Amniotic epithelial cell (primary cell): ENCODE results near the gene TIPRL.
A peak's percentile ranks its signal among the peaks of the same experiment; 100 is the strongest.

Experiments used
- DNase-seq: peaks from one replicate; pipeline ENCODE4 v3.0.0-alpha.2; 2010; ENCODE audit warnings: low read depth

The TIPRL gene

GRCh38 chr1:168213349-168213748 lies 34.6 kb downstream of the TIPRL start:
- no peak for DNase-seq

- no peak for DNase-seq
Measured at GRCh38 chr1:168216171-168216570, 37.4 kb downstream of the TIPRL start.

DNA sequence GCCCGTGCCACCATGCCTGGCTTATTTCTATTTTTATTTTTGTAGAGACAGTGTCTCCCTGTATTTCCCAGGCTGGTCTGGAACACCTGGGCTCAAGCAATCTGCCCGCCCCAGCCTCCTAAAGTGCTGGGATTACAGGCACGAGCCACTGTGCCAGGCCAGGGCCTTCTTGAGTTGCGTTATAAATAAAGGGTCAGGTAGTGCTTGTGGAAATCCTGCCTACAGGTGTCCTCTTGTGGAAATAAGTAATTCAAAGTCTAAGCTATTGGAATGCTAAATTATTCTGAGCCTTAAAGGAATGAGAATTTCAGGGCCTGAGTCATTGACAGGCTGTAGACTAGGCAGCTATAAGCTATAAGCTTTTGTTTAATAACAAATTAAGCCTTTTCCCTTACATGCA lies 38.9 kb downstream of the TIPRL start:
- no peak for DNase-seq

DNA sequence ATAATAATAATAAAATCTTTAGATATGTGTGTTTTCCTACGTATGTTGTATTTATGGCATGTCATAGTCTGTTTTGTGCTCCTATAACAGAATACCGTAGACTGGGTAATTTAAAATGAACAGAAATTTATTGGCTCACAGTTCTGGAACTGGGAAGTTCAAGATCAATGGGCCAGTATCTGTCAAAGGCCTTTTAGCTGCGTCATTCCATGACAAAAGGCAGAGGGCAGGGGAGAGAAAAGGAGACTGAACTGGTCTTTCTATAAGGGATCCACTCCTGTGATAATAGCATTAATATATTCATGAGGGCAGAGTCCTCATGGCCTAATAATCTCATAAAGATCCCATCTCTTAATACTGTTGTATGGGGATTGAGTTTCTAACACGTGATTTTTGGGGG lies 39.9 kb downstream of the TIPRL start:
- DNase-seq = no peak

GRCh38 chr1:168220470-168220871 lies 41.7 kb downstream of the TIPRL start:
- DNase-seq = no peak

DNA sequence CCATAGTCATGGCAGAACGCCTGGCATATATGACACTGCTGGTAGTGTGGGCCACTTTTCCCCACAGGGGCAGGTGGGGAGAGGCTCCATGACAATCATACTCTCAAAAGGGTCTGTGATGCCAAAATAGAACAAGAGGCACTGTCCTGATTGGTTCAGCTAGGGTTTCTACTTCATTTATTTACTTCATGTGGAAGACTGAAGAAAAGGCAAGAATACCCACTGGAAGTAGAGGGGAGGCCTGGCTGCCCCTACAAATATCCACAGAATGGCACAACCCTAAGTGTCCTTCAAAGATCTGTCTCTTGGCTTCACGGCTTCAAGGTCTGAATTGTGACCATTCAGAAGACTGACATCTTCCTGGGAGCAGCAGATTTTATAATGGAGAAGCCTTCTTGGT lies 42.5 kb downstream of the TIPRL start:
- DNase-seq = no peak

- DNase-seq = no peak
Measured at GRCh38 chr1:168223261-168223660, 44.5 kb downstream of the TIPRL start.

DNA sequence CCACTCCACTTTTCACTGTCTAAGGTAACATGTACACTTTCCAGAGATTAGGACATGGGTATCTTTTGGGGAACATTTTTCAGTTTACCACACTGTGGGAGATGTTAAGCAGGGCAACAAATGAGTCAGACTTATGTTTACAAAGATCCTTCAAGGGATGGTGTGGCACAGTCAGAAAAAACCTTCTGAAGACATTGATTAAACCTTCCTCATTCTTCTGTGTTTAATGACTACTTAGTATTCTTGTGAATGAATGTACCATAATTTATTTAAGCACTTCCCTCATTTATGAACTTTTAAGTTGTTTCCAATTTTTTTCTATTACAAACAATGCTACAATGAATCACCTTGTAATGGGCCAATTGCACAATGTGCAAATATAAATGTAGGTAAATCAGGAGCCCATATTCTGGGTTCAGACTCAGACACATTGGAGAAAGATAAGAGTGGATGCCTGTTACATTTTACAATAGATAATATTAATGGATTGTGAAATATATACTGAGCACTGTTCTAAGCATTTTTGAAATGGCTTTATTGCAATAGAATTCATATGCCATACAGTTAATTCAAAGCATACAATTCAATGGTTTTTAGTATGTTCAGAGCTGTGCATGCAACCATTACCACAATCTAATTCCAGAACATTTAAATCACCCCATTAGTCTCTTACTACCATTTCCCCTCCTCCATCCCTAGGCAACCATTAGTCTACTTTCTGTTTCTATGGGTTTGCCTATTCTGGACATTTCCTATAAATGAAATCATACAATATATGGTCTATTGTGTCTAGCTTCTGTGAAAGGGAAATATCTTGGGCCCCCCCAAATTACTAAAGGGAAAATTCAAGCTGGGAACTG lies 45.1 kb downstream of the TIPRL start:
- peak; percentile 71 for DNase-seq

DNA sequence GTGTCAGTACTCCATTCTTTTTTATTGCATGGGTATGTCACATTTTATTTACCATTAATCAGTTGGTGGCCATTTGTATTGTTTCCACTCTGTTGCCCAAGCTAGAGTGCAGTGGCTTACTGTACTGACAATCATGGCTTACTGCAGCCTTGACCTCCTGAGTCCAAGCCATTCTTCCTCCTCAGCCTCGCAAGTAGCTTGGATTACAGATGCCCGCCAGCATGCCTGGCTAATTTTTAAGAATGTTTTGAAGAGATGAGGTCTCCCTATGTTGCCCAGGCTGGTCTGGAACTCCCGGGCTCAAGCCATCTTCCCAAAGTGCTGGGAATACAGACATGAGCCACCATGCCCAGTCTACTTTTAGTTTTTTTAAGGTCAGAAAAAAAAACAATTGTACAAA lies 46.2 kb downstream of the TIPRL start:
- no peak for DNase-seq

DNA sequence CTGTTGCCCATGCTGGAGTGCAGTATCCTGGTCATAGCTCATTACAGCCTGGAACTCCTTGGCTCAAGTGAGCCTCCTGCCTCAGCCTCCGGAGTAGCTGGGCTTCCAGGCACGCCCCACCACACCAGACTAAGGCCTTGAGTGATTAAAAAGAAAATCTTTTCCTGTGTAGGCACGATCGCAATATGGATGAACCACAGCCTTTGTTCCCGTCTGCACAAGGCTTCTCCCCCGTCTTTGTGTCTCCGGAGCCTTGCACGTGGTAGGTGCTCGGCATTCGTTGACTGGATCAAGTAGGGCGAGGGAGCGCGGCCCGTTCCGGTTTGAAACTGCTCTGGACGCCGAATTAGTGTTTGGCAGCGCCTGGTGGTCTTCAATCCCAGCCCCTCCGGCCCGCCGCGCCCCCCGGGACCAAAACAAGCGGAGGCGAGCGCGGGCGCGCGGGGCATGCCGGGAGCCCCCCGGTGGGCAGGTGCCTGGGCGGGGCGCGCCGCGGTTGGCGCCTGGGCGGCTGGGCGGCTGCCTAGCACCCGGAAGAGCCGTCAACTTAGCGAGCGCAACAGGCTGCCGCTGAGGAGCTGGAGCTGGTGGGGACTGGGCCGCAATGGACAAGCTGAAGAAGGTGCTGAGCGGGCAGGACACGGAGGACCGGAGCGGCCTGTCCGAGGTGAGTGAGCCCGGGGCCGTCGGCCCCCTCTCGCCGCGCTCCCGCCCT lies 46.9 kb downstream of the TIPRL start, which contains the start of gene SFT2D2:
SFT2D2 (plus strand) TSS at position 529 of the 715 bp plus-strand sequence; CDS start at position 605, 76 bp downstream.
- DNase-seq = peak; percentile 65

GRCh38 chr1:168227620-168228019 lies 48.9 kb downstream of the TIPRL start:
- DNase-seq = peak; percentile 61

GRCh38 chr1:168229893-168230292 lies 51.1 kb downstream of the TIPRL start:
- DNase-seq = no peak

DNA sequence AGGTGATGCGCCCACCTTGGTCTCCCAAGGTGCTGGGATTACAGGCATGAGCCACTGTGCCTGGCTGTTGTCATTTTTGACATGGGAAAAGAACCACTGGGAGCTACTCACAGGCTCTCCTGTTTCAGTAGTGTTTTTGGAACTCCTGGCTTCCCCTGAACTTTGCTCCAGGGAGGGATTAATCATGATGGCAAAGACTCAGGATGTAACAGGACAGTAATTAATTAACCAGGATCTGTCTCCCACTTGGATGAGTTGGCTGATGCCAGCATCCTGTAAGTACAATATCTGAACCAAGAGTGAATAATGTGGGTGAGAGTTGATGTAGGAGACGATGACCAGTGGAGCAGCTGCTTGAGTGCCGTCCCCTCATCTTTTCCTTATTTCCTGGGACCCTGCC lies 51.9 kb downstream of the TIPRL start:
- DNase-seq = no peak

GRCh38 chr1:168234846-168235547 lies 56.2 kb downstream of the TIPRL start:
- peak; percentile 58 for DNase-seq

DNA sequence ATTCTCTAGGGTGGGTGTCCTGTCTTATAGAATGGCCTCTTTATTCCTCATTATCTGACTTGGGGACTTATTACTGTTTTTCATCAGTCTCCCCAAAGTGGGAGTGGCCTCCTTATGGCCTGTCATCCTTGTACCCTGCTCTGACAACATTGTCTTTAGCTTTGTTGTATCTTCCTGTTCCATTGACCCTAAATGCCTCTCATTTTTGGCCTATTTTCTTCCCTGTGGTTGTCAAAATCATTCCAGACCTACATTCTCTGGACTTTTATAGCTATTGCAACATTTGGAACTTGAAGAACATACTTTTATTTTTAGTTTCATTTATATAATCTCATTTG lies 56.8 kb downstream of the TIPRL start:
- peak; percentile 46 for DNase-seq

DNA sequence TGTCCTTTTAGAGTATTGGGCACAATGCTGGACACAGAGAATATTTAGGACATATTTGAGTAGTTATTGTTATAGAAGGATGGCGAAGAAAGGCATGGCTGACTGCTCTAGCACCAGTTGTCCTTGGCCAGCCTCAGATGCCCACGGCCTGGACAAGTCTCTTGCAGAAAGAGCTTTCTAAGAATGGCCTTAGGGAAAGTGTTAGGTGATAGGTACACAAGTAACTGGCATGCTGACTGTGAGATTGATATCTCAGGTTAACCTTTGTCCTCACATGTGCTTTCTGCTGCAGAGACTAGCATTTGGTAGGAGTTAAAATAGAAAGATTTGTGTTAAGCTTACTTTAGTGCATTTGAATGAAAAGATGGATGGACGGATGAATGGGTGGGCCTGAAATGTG lies 57.2 kb downstream of the TIPRL start:
- DNase-seq = no peak

DNA sequence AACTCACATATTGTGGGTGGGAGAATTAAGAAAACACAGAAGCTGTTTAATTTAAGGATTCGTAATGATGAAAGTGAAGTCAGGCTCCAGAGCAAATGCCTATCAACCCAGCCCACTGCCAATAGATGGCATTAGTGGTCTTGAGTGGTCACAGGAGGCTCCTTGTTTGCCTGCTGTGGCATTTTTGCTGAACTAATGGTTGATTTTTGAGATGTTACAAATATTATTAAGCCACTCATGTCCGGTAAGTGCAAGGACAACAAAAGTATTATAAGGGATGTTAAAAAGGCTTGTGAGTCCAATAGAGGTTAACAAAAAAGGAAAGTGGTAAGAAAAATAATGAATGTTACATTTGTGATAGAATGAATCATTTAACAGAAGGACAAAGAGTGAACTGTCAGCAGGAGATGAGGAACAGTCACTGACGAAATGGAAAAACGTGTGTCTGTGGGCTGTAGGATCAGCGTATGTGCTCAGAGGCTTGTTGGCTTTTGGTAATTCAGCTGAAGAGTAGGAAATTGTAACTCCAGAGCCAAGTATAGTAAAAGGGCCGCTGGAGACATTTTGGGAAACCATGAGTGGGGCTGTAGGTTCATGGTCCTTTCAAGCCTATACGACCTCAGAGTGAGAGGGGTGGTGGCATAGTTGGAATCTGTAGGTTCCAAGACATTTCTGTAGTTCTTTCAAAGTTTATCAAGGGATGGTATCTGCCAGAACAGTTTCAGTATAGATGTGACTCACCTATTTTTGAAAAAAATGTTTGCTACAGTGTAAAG lies 58.3 kb downstream of the TIPRL start:
- peak; percentile 66 for DNase-seq

GRCh38 chr1:168243198-168243597 lies 64.4 kb downstream of the TIPRL start:
- no peak for DNase-seq

GRCh38 chr1:168243636-168244212 lies 65.0 kb downstream of the TIPRL start:
- DNase-seq = no peak

- no peak for DNase-seq
Measured at GRCh38 chr1:168245042-168245441, 66.3 kb downstream of the TIPRL start.

DNA sequence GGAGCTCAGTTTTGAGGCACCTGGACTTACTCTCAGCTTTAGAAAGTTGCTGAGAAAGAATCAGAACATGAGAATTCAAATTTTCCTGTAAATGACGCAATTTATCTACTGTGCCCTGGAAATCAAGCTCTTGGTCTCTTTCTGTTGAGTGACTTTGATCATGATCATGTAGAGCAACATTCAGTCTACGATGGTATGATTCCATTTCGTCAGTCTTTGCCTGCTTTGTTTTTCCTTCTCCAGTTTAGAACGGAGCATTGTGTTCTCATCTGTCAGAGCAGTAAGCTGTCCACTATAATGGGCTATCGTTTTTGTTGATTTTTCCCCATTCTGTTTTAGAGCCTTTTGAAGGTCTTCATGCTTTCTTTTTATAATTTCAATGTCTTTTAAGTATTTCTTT lies 67.7 kb downstream of the TIPRL start:
- no peak for DNase-seq
